Ovary (tissue), 3 donors: Measurements from ENCODE around the gene TTPAL.

Experiments
- CTCF ChIP-seq, 3 donors: fragments of 450-650 bp in 2 of 3; fragments of 200-600 bp in 1 of 3; IDR thresholded peaks; one replicate each; pipeline versions ENCODE4 v1.5.1 to v1.8.0; 2016 to 2022; ENCODE audit warnings: antibody characterized with exemption in 3 of 3, mild to moderate bottlenecking in 1 of 3
- EP300 ChIP-seq: sonication (generic); formaldehyde crosslinking; IDR thresholded peaks from one replicate; pipeline ENCODE4 v1.6.1; 2017; ENCODE audit warnings: antibody characterized with exemption
- POLR2A ChIP-seq: fragments of 450-650 bp; IDR thresholded peaks from one replicate; pipeline ENCODE4 v1.6.1; 2017; ENCODE audit warnings: antibody characterized with exemption, mild to moderate bottlenecking, moderate library complexity
- donor health status: DM: no; HTN: no; CAD: no.

GRCh38 chr20:44517454-44517853 is 41.8 kb downstream of the TTPAL start:
- TF ChIP-seq CTCF (IDR thresholded peaks at IDR 0.05) (no peak), POLR2A (no peak), EP300 (no peak)
